Measurements from ENCODE around the gene RBM38.
"Not testable (repeated sequence)": the region's sequence is repeated elsewhere in the genome, so short reads cannot be mapped to it uniquely, and the experiment has no call there.

Gene RBM38

DNA sequence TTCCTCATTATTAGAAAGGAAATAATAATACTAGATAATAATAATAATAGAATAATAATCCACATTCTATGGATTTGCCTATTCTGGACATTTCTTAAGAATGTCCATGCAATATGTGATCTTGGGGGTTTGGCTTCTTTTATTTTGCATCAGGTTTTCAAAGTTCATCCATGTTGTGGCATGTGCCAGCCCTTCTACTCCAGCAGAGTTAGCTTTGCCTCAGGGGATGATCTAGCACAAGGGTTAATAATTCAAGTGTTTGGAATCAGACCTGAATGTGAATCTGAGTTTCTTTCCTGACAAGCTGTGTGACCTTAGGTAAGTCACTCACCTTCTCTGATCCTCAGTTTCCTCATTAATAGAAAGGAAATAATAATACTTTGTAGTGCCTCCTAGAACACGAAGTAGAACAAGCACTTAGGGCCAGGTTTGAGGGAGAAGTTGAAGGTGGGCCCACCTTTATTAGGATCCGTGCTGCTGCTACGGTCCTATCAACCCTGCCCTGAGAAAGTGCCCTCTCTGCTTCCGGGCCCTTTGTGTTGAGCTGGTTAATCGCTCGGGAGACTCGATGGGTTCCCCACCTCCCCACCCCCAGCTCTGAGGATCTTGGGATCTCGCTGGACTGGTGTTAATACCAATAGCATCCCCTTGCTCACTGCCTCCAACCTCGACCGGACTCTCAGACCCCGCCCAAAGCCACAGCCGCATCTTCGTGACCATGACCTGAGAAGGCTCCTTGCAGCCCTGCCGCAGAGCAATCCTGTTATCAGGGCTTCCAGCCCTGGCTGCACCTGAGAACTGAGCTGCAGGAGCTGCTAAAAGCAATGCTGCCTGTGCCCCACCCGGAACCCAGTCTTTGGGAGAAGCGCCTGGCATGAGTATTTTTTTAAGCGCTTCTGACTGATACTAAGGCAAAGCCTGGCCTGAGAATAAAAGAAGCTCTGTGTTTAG, 26.9 kb downstream of the RBM38 start:
- DNase-seq (ENCODE audit: low read depth, low spot score), result no peak

DNA sequence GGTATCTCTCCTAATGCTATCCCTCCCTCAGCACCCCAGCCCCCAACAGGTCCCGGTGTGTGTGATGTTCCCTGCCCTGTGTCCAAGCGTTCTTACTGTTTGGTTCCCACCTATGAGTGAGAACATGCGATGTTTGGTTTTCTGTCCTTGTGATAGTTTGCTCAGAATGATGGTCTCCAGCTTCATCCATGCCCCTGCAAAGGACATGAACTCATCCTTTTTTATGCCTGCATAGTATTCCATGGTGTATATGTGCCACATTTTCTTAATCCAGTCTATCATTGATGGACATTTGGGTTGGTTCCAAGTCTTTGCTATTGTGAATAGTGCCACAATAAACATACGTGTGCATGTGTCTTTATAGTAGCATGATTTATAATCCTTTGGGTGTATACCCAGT, 28.3 kb downstream of the RBM38 start:
- DNase-seq (ENCODE audit: low read depth, low spot score), result not testable (repeated sequence)

DNA sequence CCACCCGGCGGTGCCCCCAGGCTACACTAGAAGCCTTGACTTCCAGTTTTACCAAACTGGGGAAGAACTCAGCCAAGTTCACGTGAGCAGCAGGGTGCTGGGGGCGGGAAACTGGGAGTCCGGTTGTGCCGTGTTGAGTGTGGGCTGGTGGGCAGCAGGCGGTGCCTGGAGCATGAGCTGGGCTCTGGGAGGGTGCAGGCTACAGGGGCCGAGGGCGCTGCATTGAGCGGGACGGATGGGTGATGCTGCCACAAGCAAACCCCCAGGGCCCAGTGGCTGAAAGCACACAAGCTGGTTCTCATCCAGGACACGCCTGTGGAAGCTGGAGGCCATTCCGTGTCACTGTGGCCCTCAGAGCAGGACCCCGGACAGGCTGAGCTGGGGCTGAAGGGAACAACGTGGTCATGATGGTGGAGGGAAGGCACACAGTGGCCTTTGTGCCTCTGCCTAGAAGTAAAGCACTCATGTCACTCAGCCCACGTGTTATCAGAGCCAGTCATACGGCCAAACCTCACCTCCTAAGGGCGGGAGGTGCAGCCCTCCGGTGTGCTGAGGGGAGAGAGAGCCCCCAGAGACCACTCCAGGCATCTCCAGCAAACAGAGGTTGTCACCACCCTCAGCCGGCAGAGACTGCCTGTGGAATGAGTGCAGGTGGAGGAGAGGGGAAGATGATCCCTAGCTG, 29.5 kb downstream of the RBM38 start:
- no peak for DNase-seq (ENCODE audit: low read depth, low spot score)

DNA sequence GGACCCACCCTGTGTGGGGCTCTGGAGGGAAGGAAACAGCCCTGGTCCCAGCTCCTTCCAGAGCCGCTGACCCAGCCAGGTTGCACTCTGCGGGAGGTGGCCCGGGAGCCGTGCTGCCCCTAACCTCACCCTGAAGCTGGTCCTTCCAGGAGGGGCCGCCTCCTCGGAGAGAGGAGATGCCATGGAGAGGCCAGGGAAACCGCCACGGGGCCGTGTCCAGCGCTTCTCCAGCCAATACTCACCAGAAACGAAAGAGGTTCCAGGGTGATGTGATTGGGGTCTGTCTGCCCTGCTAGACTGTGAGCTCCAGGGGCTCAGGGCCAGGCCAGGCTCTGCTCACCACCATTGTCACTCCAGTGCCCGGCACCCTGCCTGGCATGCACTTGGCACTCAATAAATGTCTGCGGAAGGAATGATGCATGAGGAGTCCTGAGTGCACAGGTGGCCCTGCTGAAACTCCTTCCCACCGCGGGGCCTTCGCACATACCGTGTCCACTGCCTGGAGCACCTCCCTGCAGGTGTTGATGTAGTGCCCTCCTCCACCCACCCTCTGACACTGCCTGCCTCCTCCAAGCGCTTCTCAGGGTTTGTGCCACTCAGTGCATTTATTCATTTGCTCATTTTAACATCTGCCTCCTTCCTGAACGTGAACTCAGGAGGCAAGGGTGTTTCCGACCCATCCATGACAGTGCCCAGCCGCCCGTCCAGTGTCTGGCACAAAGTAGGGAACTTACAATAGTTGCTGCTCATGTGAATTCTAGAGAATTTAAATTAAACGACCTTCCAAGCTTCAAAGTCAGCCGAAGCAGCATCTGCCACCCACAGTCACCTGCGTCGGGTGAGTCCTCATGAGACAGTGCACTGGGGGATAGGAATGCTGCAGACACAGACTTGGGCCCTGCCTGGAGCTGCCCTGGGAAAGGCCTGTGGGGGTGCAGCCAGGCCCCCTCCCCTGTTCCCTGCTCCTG, 30.3 kb downstream of the RBM38 start:
- no peak for DNase-seq (ENCODE audit: low read depth, low spot score)

DNA sequence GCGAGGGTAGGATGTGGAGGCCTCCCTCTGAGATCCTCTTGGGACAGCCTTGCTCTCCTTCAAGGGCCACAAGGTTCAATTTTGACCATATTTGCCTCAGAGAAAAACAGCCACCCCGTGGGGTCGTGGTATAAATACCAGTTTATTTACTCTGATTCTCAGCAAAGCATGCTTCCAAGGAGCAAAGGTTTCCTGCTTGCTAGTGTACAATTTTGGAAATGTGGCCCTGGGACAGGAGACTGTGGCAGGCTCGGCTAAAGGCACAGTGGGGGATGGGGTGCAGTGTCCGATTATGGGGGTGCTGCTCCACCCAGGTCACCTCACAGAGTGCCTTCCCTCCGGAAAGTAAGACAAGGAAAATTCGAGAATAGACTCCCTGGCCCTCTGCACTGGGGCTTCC, 31.1 kb downstream of the RBM38 start:
- DNase-seq (ENCODE audit: low read depth, low spot score), result no peak

DNA sequence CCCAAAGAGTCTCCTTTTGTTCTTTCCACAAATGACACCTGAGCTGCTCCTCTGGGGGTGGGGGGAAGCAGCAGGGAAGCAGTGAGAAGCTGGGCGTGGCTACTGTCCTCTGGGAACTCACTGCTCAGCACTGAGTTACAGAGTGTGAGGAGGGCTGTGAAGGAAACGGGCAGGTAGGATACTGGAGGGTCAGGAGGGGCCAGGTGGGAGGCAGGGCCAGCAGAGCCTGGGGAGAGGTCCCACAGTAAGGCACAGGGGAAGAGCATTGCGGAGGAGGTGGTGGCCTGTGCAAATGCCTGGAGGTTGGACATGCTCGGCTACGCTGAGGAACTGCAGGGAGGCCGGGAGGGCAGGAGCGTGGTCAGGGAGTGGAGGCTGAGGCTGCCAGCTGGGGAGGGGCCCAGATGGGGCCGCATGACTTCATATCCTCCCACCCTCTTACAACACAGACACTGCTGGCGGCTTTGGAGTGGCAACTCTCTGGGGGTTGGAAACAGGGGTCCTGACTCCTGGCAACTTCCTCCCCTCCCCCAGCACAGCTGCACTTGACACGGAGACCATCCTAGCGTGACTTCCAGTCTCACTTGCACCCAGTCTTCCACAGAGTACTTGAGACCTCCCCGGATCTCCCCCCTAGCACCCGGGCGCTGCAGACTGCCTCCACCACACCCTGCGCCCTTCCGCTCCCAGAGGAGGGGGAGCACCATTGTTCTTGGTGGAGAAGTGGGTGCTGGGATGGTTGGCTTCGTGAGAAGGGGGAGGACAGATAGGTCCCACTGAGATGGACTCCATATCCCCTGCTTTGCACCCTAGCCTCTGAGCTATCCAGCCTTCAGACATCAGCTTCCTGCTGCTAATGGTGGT, 34.2 kb downstream of the RBM38 start:
- no peak for DNase-seq (ENCODE audit: low read depth, low spot score)

DNA sequence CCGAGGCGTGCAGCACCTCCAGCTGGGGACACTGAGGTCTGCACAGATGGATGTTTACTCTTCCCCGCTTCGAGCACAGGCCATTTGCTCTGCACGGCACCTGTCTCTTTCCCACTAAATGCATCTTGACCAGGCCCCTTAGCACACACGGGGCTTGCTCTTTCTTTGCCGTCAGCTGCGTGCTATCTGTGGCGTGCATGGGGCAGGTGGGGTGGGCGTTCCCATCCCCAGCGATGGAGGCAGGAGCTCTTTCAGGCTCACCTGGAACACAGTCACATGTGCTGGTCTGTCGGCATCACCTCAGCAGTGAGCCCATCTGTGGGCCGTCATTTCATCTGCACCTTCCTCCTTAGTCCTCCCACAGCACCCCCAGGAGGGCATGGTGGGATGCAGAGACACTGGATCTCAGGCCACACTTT, 35.1 kb downstream of the RBM38 start:
- DNase-seq (ENCODE audit: low read depth, low spot score), result no peak

DNA sequence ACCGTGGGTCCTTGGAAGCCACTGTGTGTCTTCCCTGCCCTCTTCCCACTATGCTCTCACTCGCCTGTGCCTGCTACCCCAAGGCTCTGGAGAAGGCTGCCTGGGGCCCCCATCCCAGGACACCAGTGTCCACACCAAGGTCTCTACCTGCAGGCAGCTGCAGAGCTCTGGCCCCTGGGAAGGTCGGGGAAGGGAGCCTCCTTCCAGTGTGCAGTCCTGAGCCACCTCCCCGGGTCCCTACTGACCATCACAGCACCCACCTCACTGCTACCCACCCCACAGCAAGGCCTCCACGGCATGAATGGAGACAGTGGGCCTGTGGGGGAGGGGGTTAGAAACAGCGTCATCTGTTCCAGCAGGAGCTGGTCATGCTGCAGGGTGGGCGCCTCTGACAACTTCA, 35.6 kb downstream of the RBM38 start:
- no peak for DNase-seq (ENCODE audit: low read depth, low spot score)

DNA sequence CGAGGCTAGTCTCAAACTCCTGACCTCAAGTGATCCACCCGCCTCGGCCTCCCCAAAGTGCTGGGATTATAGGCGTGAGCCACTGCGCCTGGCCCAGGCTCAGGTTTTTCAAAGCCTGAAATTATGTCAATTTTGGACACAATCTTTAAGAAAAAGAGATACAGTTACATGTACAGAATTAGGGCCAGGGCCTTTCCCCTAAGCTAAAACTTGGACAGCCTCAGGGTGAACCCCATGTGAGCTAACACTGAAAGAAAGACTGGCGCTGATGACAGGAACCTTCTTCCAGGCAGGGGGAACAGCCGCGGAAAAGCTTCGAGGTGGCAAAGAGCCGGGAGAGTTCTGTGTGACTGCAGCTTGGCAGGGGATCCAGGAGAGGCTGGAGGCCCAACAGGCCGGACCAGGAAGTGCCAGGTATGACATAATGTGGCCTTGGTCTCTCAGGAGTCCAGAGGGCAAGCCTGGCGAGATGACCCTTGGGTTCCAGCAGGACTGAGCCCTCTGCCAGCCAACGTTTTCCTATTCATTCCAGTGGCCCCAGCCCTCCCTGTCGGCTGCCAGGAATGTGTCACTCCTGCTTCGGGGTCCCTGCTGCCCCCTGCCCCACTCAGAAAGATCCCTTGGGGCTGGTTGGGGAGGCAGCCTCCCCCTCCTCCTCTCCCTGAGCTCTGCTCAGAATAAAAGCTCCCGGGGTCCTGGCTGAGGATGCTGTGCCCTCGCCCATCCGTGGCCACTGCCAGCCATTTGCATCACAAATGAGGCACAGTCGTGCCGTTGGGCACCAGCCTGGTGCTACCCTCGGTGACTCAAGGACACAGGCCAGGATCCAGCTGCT, 37.3 kb downstream of the RBM38 start:
- DNase-seq (ENCODE audit: low read depth, low spot score), result no peak

DNA sequence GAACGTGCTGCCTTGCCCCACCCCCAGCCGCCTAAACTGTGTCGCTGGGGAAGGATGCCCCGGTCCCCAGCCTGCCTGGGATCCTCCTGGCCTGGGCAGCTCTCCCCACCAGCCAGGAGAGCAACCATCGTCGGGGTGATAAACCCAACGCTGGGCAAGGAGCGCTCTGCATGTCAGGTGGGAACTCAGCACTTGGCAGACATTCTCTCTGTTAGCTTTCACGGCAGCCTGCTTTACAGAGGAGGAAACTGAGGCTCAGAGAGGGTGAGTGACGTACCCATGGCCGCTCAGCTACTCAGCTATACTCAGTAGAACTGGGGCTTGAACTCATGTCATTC, 37.9 kb downstream of the RBM38 start:
- no peak for DNase-seq (ENCODE audit: low read depth, low spot score)

DNA sequence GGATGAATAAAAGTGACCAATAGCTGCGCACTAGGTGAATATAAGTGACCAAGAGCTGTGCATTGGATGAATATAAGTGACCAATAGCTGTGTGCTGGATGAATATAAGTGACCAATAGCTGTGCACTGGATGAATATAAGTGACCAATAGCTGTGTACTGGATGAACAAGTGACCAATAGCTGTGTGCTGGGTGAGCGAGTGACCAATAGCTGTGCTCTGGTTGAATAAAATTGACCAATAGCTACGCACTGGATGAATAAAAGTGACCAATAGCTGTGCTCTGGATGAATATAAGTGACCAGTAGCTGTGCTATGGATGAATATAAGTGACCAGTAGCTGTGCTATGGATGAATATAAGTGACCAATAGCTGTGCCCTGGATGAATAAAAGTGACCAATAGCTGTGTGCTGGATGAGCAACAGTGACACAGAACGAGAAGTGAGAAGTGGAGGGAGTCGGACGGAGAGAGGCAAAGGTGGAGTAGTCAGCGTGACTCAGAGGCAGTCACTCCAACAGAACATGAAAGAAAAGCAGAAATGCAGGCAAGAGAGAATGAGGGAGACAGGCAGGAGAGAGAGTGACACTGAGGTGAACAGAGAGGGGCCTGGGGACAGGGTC, 38.5 kb downstream of the RBM38 start:
- DNase-seq (ENCODE audit: low read depth, low spot score), result no peak

DNA sequence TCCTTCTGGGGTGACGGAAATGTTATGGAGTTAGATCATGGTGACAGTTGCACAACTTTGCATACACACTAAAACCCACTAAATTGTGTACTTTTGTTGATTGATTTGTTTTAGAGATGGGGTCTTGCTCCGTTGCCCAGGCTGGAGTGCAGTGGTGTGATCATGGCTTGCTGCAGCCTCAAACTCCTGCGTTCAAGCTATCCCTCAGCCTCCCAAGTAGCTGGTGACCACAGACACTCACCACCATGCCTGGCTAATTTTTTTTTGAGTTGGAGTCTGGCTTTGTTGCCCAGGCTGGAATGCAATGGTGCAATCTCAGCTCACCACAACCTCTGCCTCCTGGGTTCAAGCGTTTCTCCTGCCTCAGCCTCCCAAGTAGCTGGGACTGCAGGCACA, 39.0 kb downstream of the RBM38 start:
- DNase-seq (ENCODE audit: low read depth, low spot score), result not testable (repeated sequence)

DNA sequence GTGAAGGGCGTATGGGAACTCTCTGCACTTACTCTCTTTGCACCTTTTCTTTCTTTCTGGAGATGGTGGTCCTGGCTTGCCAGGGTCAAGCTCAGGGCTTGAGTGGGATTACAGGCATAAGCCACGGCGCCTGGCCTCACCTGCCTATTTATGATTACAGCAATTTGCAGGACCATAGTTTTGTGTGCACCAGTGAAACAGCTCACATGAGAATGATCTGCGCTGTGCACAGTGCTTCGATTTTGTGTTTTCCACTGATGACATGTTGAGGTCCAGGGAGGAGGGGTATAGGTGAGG, 40.3 kb downstream of the RBM38 start:
- DNase-seq (ENCODE audit: low read depth, low spot score), result no peak

DNA sequence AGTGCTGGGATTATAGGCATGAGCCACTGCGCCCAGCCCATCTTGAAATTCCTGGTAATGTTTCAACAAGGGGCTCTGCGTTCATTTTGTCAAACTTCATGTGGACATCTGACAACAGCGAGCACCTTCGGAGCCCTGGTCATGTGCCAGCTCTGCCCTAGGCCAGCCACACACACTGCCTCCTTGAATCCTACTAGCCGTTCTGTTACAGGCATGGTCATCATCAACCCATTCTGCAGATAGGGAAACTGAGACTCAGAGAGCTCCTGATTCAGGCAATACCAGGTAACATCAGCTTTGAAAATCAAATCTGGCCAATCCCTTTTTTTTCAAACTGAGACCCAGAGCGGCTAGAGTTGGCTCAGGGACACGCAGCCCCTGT, 41.3 kb downstream of the RBM38 start:
- DNase-seq (ENCODE audit: low read depth, low spot score), result no peak

DNA sequence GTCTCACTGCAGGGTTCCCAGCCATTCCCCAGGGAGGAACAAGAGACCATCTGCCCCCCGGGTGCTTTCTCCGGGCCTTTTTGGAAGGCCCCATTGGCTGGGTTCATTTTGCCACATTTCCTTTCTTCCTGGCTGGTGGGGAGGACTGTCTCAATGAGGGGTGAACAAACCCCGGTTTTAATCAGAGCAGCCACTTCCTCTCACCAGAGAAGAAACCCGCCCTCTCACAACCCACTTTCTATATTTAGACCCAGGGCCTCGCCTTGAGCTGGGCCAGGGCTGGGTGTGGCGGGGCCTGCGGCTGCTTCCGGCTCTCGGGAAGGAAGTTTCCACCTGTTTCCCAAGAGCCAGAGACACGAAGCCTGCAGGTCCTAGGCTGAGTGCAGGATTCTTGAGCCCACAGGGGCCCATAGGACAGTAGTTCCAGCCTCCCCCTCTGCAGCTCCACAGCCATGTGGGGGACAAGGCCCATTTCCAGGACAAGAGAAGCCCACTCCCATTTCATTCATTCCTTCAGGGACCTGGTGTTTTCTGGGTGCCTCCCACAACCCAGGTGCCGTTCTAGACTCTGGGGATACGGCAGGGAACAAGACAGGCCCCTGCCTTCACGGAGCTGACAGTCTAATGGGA, 41.8 kb downstream of the RBM38 start:
- DNase-seq (ENCODE audit: low read depth, low spot score), result no peak

DNA sequence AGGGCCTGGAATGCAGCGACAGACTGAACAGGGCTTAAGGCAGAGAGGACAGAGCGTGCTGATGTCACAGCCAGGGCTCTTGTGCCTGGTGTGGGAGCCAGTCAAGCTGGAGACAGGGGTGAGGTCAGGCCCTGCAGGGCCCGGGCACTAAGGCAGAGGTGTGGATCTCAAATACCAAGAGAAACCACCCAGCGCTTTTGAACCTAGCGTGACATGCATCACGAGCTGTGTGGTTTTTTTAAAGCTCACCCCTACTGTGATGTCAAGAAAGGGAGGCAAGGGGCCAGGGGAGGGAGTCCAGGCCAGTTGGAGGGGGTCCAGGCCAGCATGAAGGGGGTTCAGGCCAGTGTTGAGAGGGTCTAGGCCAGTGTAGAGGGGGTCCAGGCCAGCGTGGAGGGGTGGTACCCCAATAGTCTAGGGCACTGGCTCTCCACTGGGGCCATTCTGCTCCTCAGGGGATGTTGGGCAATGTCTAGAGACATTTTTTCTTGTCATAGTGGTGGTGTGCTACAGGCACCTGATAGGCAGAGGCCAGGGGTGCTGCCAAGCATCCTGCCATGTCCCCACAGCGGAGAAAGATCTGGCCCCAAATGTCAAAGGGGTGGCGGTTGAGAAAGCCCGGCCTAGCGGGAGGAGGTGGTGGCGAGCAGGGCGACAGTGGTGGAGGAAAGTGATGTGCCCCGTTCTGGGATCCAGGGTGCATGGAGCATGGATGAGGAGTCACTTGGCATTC, 42.6 kb downstream of the RBM38 start:
- DNase-seq (ENCODE audit: low read depth, low spot score), result no peak

DNA sequence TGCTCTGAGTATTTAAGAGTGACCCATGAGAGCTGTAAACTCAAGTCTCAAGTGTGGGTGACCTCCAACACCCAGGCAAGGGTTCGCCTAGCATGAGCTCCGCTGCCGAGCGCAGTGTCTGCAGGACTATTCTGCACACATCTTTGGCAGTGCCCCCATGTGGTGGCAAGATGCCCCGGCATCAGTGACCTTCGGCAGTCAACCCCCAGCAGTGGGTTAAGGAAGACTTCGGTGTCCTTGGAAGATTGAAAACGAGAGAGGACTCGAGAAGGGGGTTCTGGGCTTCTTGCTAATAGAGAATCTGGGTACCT, 43.1 kb downstream of the RBM38 start:
- no peak for DNase-seq (ENCODE audit: low read depth, low spot score)

DNA sequence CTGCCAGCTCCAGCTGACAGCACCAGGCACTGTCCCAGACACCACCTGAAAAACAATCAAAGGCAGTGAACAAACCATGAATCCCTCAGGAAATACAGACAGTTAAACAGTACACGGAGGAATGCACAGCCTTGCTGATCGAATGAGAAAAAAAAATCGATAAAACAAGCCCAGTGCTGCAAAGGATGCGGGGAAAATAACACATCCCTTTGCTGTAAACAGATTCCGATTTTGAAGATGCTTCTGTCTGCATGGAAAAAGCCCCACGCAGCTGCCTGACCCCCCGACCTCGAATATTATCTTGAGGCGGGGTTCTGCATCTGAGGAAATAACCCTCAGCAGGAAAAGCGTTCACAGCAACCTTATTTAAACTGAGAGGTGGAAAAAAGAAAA, 43.9 kb downstream of the RBM38 start:
- no peak for DNase-seq (ENCODE audit: low read depth, low spot score)
